ENCODE results near the gene EEFSEC.

- TF ChIP-seq CTCF (IDR thresholded peaks at IDR 0.05; ENCODE audit: insufficient read depth, low read length): no peak
- no peak for TF ChIP-seq REST (IDR thresholded peaks at IDR 0.05; ENCODE audit: insufficient replicate concordance, low read depth)
- no peak for TF ChIP-seq GABPA (IDR thresholded peaks at IDR 0.05; ENCODE audit: low read depth)
- no peak for TF ChIP-seq POLR2AphosphoS5 (IDR thresholded peaks at IDR 0.05; ENCODE audit: low read depth)
- TF ChIP-seq SPI1 (IDR thresholded peaks at IDR 0.05; ENCODE audit: borderline replicate concordance, low read depth): no peak
These were observed 8.6 kb upstream of the EEFSEC start for GRCh38 chr3:128144512-128145187.

Data from HL-60 (cell line).